Vagina (tissue), 2 donors: Measurements from ENCODE around the gene SSU72. TPM values are rescaled to one million over a fixed set of nuclear protein-coding genes. Genes with fewer than 3 reads are reported as not detected.
A peak's percentile ranks its signal among the peaks of the same experiment; 100 is the strongest.

Experiments used
- DNase-seq, 2 donors: peaks; one replicate each; pipeline ENCODE4 v3.0.0-alpha.2; 2017; ENCODE audit errors: extremely low spot score in 2 of 2
- H3K27ac ChIP-seq: fragments of 200-600 bp; sonication (generic); one replicate; pipeline ENCODE4 v1.5.1; 2019
- H3K27me3 ChIP-seq: fragments of 200-600 bp; sonication (generic); one replicate; pipeline ENCODE4 v1.5.1; 2019
- H3K36me3 ChIP-seq, 2 donors: fragments of 200-600 bp; sonication (generic); one replicate each; pipeline ENCODE4 v1.5.1; 2017 to 2019
- H3K4me1 ChIP-seq: fragments of 200-600 bp; sonication (generic); one replicate; pipeline ENCODE4 v1.5.1; 2019
- H3K4me3 ChIP-seq, 2 donors: fragments of 200-600 bp; sonication (generic); 1 replicate in 1 of 2; 2 replicates in 1 of 2; pipeline ENCODE4 v1.5.1; 2016 to 2019
- H3K9me3 ChIP-seq: fragments of 200-600 bp; sonication (generic); one replicate; pipeline ENCODE4 v1.5.1; 2019
- CTCF ChIP-seq, 3 experiments: fragments of 450-650 bp in 2 of 3; fragments of 200-600 bp in 1 of 3; sonication (generic) in 1 of 3; IDR thresholded peaks; one replicate each; pipeline ENCODE4 v1.5.1; 2017 to 2019; ENCODE audit warnings: antibody characterized with exemption in 3 of 3, mild to moderate bottlenecking in 2 of 3, moderate library complexity in 2 of 3
- POLR2A ChIP-seq, 2 donors: fragments of 450-650 bp; IDR thresholded peaks; one replicate each; pipeline ENCODE4 v1.6.1; 2017; ENCODE audit warnings: antibody characterized with exemption in 2 of 2, mild to moderate bottlenecking in 2 of 2, moderate library complexity in 2 of 2
- POLR2AphosphoS5 ChIP-seq, 2 donors: sonication (generic); formaldehyde crosslinking; IDR thresholded peaks; one replicate each; pipeline ENCODE4 v1.9.0; 2017; ENCODE audit warnings: antibody characterized with exemption in 2 of 2, mild to moderate bottlenecking in 2 of 2, low read depth in 1 of 2; ENCODE audit not compliant: insufficient read depth in 1 of 2
- intact Hi-C: fragments of 100-400 bp; cut with DNase I; formaldehyde crosslinking; loops from one replicate; pipeline ENCODE4 v1.15.1; 2023
- total RNA-seq: library from RNA; depleted of rRNA; stranded (reverse); fragments of >200 nt; gene quantifications from one replicate; pipeline ENCODE4 v1.2.3, GENCODE V29; 2016

The SSU72 gene
- total RNA-seq, 1 donor from 2014 or later = 105 TPM

GRCh38 chr1:1599030-1599934 is 24.6 kb upstream of the SSU72 start:
- intact Hi-C loops = no loop called here
- peaks cover 3% of the 10 kb centered on the region for H3K27me3 ChIP-seq
- TF ChIP-seq POLR2AphosphoS5 (IDR thresholded peaks at IDR 0.05; ENCODE audit: insufficient read depth in 1 of 2, low read depth in 1 of 2) (no peak), POLR2A (IDR thresholded peaks at IDR 0.05) (no peak), CTCF (IDR thresholded peaks at IDR 0.05) (no peak)
- no peak for DNase-seq
- H3K36me3 ChIP-seq = no peaks in the 10 kb centered on the region
- no peak overlapping the region for H3K27ac ChIP-seq
- H3K4me1 ChIP-seq = peaks cover 9% of the 10 kb centered on the region
- no peaks in the 10 kb centered on the region for H3K9me3 ChIP-seq
- H3K4me3 ChIP-seq = peak overlapping the region; percentile 28 to 38

GRCh38 chr1:1598720-1599029 is 24.0 kb upstream of the SSU72 start:
- TF ChIP-seq CTCF (IDR thresholded peaks at IDR 0.05) = no peak
- no peak for TF ChIP-seq POLR2A (IDR thresholded peaks at IDR 0.05)
- TF ChIP-seq POLR2AphosphoS5 (IDR thresholded peaks at IDR 0.05; ENCODE audit: insufficient read depth in 1 of 2, low read depth in 1 of 2) = no peak
- no peaks in the 10 kb centered on the region for H3K9me3 ChIP-seq
- no peaks in the 10 kb centered on the region for H3K36me3 ChIP-seq
- no peak overlapping the region for H3K4me3 ChIP-seq
- no peak for DNase-seq
- intact Hi-C loops = no loop called here
- H3K27me3 ChIP-seq = peaks cover 3% of the 10 kb centered on the region
- H3K4me1 ChIP-seq = peaks cover 9% of the 10 kb centered on the region
- H3K27ac ChIP-seq = no peak overlapping the region

GRCh38 chr1:1598051-1598719 is 23.5 kb upstream of the SSU72 start:
- TF ChIP-seq POLR2A (IDR thresholded peaks at IDR 0.05) = no peak
- TF ChIP-seq CTCF (IDR thresholded peaks at IDR 0.05) = no peak
- TF ChIP-seq POLR2AphosphoS5 (IDR thresholded peaks at IDR 0.05; ENCODE audit: insufficient read depth in 1 of 2, low read depth in 1 of 2) = no peak
- Histone ChIP-seq H3K9me3 (no peaks in the 10 kb centered on the region), H3K36me3 (no peaks in the 10 kb centered on the region), H3K27ac (no peak overlapping the region), H3K4me3 (no peak overlapping the region), H3K27me3 (peaks cover 3% of the 10 kb centered on the region), H3K4me1 (peaks cover 9% of the 10 kb centered on the region)
- intact Hi-C loops = no loop called here
- DNase-seq = no peak

GRCh38 chr1:1597275-1597930 is 22.7 kb upstream of the SSU72 start:
- no peak for DNase-seq
- Histone ChIP-seq H3K4me1 (peaks cover 9% of the 10 kb centered on the region), H3K27ac (no peak overlapping the region), H3K9me3 (no peaks in the 10 kb centered on the region), H3K36me3 (no peaks in the 10 kb centered on the region), H3K4me3 (no peak overlapping the region), H3K27me3 (peaks cover 3% of the 10 kb centered on the region)
- intact Hi-C loops = no loop called here
- TF ChIP-seq POLR2A (IDR thresholded peaks at IDR 0.05) (no peak), CTCF (IDR thresholded peaks at IDR 0.05) (no peak), POLR2AphosphoS5 (IDR thresholded peaks at IDR 0.05; ENCODE audit: insufficient read depth in 1 of 2, low read depth in 1 of 2) (no peak)
